SK-N-MC (cell line): ENCODE results near the gene TAS2R60.

Experiments used
- DNase-seq: peaks from one replicate; pipeline ENCODE4 v3.0.0-alpha.2; 2011; ENCODE audit warnings: low read depth, low spot score
- H3K27ac ChIP-seq: fragments of 200-600 bp; sonication (generic); 2 replicates; pipeline ENCODE4 v1.5.1; 2016; ENCODE audit warnings: mixed run types
- H3K36me3 ChIP-seq: fragments of 200-600 bp; sonication (generic); 2 replicates; pipeline ENCODE4 v1.6.1; 2017; ENCODE audit warnings: antibody characterized with exemption, low read length, mixed read lengths; ENCODE audit not compliant: insufficient read depth
- H3K4me3 ChIP-seq: fragments of 200-600 bp; sonication (generic); 2 replicates; pipeline ENCODE4 v1.5.1; 2016
- H3K9ac ChIP-seq: fragments of 200-600 bp; sonication (generic); 2 replicates; pipeline ENCODE4 v1.8.0; 2017; ENCODE audit warnings: mixed run types, mixed read lengths; ENCODE audit not compliant: insufficient read length
- H3K9me3 ChIP-seq: fragments of 200-600 bp; sonication (generic); 2 replicates; pipeline ENCODE4 v1.6.1; 2017; ENCODE audit warnings: low read depth, mild to moderate bottlenecking, antibody characterized with exemption, low read length, moderate library complexity, mixed read lengths
- EZH2 ChIP-seq: fragments of 200-600 bp; sonication (generic); IDR thresholded peaks from one replicate; pipeline ENCODE4 v1.6.1; 2017; ENCODE audit warnings: antibody characterized with exemption
- FOXP2 ChIP-seq: optimal IDR thresholded peaks from 2 replicates; pipeline ENCODE3; 2011; ENCODE audit warnings: mild to moderate bottlenecking, moderate library complexity; ENCODE audit not compliant: insufficient read depth; ENCODE audit errors: extremely low read length, control extremely low read depth
- POLR2AphosphoS5 ChIP-seq: IDR thresholded peaks from 2 replicates; pipeline ENCODE4 v1.6.1; 2012; ENCODE audit warnings: mild to moderate bottlenecking, low read depth, low read length, borderline replicate concordance

The TAS2R60 gene

DNA sequence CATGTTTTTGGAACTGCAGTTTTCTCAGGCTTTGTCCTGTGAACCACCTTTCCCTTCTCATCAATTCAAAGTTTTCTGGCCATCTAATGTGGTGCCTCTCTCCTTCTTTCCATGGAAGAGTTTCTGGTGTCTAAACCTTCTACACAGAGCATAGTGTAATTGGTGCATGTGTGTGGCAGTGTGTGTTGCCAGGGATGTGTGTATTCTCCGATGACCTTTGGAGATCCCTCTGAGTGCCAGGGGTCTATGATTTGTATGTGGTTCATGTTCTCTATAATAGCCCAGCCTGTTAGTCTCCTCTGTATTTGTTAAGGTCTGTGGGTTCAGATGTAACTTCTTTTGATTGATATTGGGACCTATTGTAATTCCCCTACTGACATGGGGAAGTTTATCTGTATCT lies 1.5 kb downstream of the TAS2R60 start:
- TF ChIP-seq FOXP2 (no peak), POLR2AphosphoS5 (no peak)
- no peak overlapping the region for H3K4me3 ChIP-seq
- H3K36me3 ChIP-seq: no peaks in the 10 kb centered on the region
- H3K9me3 ChIP-seq: no peaks in the 10 kb centered on the region
- DNase-seq: no peak
- no peak overlapping the region for H3K27ac ChIP-seq
- no peak overlapping the region for H3K9ac ChIP-seq

DNA sequence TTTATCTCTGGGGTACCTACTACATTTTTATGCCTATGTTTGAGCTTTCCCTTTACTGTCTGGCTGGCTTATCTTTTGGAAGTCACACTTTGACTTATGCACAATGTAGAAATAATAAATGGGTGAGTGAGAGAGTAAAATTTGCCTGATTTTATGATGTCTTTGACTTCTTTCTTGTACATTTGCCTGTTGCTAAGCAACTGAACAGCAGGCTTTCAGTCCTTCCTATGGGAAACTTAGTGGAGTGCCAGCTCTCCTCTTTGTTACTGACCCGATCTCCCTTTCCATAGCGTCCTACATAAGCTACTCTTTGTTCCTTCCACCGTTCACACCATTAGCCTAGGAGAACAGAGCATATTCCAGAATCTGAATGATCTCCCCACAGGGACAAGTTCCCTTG lies 4.2 kb downstream of the TAS2R60 start:
- TF ChIP-seq FOXP2: no peak
- no peak for TF ChIP-seq EZH2
- no peak for TF ChIP-seq POLR2AphosphoS5
- DNase-seq: no peak
- H3K4me3 ChIP-seq: no peak overlapping the region
- no peaks in the 10 kb centered on the region for H3K36me3 ChIP-seq
- H3K27ac ChIP-seq: no peak overlapping the region
- H3K9me3 ChIP-seq: no peaks in the 10 kb centered on the region
- H3K9ac ChIP-seq: no peak overlapping the region

DNA sequence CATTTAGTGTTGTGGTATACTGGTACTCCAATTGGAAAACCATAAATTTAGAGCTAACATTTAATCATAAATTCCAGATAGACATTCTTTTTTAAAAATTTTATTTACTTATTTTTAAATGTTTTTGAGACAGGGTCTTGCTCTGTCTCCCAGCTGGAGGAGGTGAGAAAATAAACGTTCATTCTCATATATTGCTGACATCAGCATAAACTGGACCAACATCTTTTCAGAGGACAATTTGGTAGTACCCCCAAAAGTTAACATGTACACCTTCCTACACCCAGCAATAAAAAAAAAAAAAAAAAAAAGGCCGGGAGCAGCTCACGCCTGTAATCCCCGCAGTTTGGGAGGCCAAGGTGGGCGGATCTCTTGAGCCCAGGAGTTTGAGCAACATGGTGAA lies 5.2 kb downstream of the TAS2R60 start:
- H3K4me3 ChIP-seq: no peak overlapping the region
- H3K9me3 ChIP-seq: no peaks in the 10 kb centered on the region
- TF ChIP-seq EZH2: no peak
- no peak for TF ChIP-seq POLR2AphosphoS5
- TF ChIP-seq FOXP2: no peak
- no peaks in the 10 kb centered on the region for H3K36me3 ChIP-seq
- H3K27ac ChIP-seq: no peak overlapping the region
- H3K9ac ChIP-seq: no peak overlapping the region
- DNase-seq: no peak

GRCh38 chr7:143449793-143450192 lies 6.5 kb downstream of the TAS2R60 start:
- no peak overlapping the region for H3K4me3 ChIP-seq
- H3K36me3 ChIP-seq: no peaks in the 10 kb centered on the region
- DNase-seq: no peak
- TF ChIP-seq EZH2 (no peak), POLR2AphosphoS5 (no peak), FOXP2 (no peak)
- H3K27ac ChIP-seq: no peak overlapping the region
- no peaks in the 10 kb centered on the region for H3K9me3 ChIP-seq
- H3K9ac ChIP-seq: no peak overlapping the region

DNA sequence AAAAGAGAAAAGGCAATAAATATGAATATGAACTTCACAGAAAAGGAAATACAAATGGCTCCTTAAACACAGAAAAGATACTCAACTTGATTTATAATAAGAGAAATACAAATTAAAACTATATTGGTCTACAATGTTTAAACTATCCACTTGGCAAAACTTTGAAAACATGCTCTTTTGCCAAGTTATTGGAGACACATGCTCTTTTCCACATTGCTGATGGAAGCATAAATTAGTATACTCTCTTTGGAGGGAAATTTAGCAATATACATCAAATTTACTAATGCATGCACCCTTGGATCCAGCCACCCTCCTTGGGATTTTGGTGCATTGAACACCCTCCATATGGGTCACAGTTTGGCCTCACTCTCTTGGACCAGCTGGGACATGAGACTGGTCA lies 7.9 kb downstream of the TAS2R60 start:
- TF ChIP-seq FOXP2 (no peak), EZH2 (no peak), POLR2AphosphoS5 (no peak)
- Histone ChIP-seq H3K9ac (no peak overlapping the region), H3K27ac (no peak overlapping the region), H3K9me3 (no peaks in the 10 kb centered on the region), H3K4me3 (no peak overlapping the region), H3K36me3 (no peaks in the 10 kb centered on the region)
- no peak for DNase-seq

DNA sequence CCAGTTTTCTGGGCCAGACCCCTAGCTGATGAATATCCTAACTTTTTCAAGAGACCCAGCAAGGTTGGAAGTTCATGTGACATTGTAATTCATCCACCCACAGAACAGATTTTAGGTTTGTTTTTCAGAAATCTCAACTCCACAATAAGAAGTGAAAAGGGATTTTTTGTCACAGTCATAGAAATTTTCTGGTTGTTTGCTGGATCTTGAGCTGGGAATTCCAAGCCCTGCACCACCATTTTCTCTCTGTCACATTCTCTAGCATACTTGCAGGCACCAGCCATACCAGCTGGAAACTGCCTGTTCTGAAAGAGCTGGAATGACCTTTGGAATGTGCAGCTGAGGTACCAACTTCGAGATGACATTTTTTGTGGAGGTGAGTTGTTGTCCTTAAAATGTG lies 8.5 kb downstream of the TAS2R60 start:
- H3K9me3 ChIP-seq: no peaks in the 10 kb centered on the region
- H3K9ac ChIP-seq: no peak overlapping the region
- no peak for TF ChIP-seq POLR2AphosphoS5
- no peak for TF ChIP-seq EZH2
- no peak for TF ChIP-seq FOXP2
- H3K36me3 ChIP-seq: no peaks in the 10 kb centered on the region
- H3K27ac ChIP-seq: no peak overlapping the region
- H3K4me3 ChIP-seq: no peak overlapping the region
- DNase-seq: no peak

- DNase-seq: no peak
- TF ChIP-seq FOXP2: no peak
- no peak for TF ChIP-seq POLR2AphosphoS5
- no peak for TF ChIP-seq EZH2
These were observed 9.2 kb downstream of the TAS2R60 start for GRCh38 chr7:143452495-143452894.

GRCh38 chr7:143454091-143454680 lies 10.9 kb downstream of the TAS2R60 start:
- no peak overlapping the region for H3K27ac ChIP-seq
- H3K36me3 ChIP-seq: no peaks in the 10 kb centered on the region
- no peak overlapping the region for H3K4me3 ChIP-seq
- no peak for DNase-seq
- TF ChIP-seq FOXP2 (no peak), EZH2 (no peak), POLR2AphosphoS5 (no peak)
- no peak overlapping the region for H3K9ac ChIP-seq
- H3K9me3 ChIP-seq: no peaks in the 10 kb centered on the region

More at GRCh38 chr7:143452495-143452894, 9.2 kb downstream of the TAS2R60 start:
- no peaks in the 10 kb centered on the region for H3K36me3 ChIP-seq
- H3K27ac ChIP-seq: no peak overlapping the region
- H3K9me3 ChIP-seq: no peaks in the 10 kb centered on the region
- H3K4me3 ChIP-seq: no peak overlapping the region
- no peak overlapping the region for H3K9ac ChIP-seq

- Histone ChIP-seq H3K9ac (no peak overlapping the region), H3K9me3 (no peaks in the 10 kb centered on the region), H3K27ac (no peak overlapping the region), H3K36me3 (no peaks in the 10 kb centered on the region), H3K4me3 (no peak overlapping the region)
- no peak for TF ChIP-seq POLR2AphosphoS5
- no peak for DNase-seq
These were observed 12.2 kb downstream of the TAS2R60 start for GRCh38 chr7:143455491-143455890.
